GM23338 (cell line): ENCODE measurements around the gene VPS72.

Experiments used
- CREB1 ChIP-seq: fragments of 250-450 bp; sonication (Bioruptor Pico); IDR thresholded peaks from 2 replicates; pipeline ENCODE4 v1.5.0; 2020; ENCODE audit warnings: low read depth, mild to moderate bottlenecking, moderate library complexity
- EZH2 ChIP-seq: fragments of 200-600 bp; sonication (generic); IDR thresholded peaks from one replicate; pipeline ENCODE4 v1.8.0; 2017; ENCODE audit warnings: antibody characterized with exemption, mild to moderate bottlenecking, low read depth; ENCODE audit not compliant: unreplicated experiment
- EZH2phosphoT487 ChIP-seq: fragments of 200-600 bp; sonication (generic); IDR thresholded peaks from one replicate; pipeline ENCODE4 v1.8.1; 2018; ENCODE audit warnings: antibody characterized with exemption; ENCODE audit not compliant: unreplicated experiment
- JUNB ChIP-seq: IDR thresholded peaks from one replicate; pipeline ENCODE4 v1.6.1; 2016; ENCODE audit warnings: antibody characterized with exemption; ENCODE audit not compliant: unreplicated experiment
- NANOG ChIP-seq: IDR thresholded peaks from 2 replicates; pipeline ENCODE4 v1.6.1; 2016; ENCODE audit warnings: antibody characterized with exemption, borderline replicate concordance
- POLR2AphosphoS5 ChIP-seq: IDR thresholded peaks from 2 replicates; pipeline ENCODE4 v1.6.1; 2016; ENCODE audit warnings: antibody characterized with exemption, low read depth
- REST ChIP-seq: IDR thresholded peaks from one replicate; pipeline ENCODE4 v1.6.1; 2018; ENCODE audit warnings: antibody characterized with exemption; ENCODE audit not compliant: unreplicated experiment
- STAT1 ChIP-seq: IDR thresholded peaks from one replicate; pipeline ENCODE4 v1.6.1; 2016; ENCODE audit warnings: antibody characterized with exemption; ENCODE audit not compliant: unreplicated experiment
- ZNF114 ChIP-seq: fragments of 250-450 bp; sonication (Bioruptor Pico); IDR thresholded peaks from 2 replicates; pipeline ENCODE4 v1.5.0; 2020; ENCODE audit warnings: mild to moderate bottlenecking, moderate library complexity
- ZNF331 ChIP-seq: fragments of 250-450 bp; sonication (Bioruptor Pico); IDR thresholded peaks from 2 replicates; pipeline ENCODE4 v1.5.0; 2020; ENCODE audit warnings: low read depth, mild to moderate bottlenecking, moderate library complexity
- TF ChIP-seq, protein P1 (sequence below), 2 experiments: fragments of 200-600 bp in 1 of 2; sonication (generic) in 1 of 2; conservative IDR thresholded peaks; 2 replicates each; pipeline versions ENCODE4 v1.5.1 to v1.6.1; 2016 to 2017; ENCODE audit warnings: antibody characterized with exemption in 2 of 2, low read depth in 2 of 2, mild to moderate bottlenecking in 2 of 2, moderate library complexity in 1 of 2
- TF ChIP-seq, protein P2 (sequence below): IDR thresholded peaks from 2 replicates; pipeline ENCODE4 v1.6.1; 2016; ENCODE audit warnings: antibody characterized with exemption

- TF ChIP-seq, protein P1, sequence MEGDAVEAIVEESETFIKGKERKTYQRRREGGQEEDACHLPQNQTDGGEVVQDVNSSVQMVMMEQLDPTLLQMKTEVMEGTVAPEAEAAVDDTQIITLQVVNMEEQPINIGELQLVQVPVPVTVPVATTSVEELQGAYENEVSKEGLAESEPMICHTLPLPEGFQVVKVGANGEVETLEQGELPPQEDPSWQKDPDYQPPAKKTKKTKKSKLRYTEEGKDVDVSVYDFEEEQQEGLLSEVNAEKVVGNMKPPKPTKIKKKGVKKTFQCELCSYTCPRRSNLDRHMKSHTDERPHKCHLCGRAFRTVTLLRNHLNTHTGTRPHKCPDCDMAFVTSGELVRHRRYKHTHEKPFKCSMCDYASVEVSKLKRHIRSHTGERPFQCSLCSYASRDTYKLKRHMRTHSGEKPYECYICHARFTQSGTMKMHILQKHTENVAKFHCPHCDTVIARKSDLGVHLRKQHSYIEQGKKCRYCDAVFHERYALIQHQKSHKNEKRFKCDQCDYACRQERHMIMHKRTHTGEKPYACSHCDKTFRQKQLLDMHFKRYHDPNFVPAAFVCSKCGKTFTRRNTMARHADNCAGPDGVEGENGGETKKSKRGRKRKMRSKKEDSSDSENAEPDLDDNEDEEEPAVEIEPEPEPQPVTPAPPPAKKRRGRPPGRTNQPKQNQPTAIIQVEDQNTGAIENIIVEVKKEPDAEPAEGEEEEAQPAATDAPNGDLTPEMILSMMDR (conservative IDR thresholded peaks at IDR 0.05; ENCODE audit: low read depth in 2 of 2): no peak
- no peak for TF ChIP-seq POLR2AphosphoS5
- no peak for TF ChIP-seq EZH2
- no peak for TF ChIP-seq CREB1
- no peak for TF ChIP-seq EZH2phosphoT487
- no peak for TF ChIP-seq REST
- TF ChIP-seq STAT1: no peak
- TF ChIP-seq JUNB: no peak
- TF ChIP-seq, protein P2, sequence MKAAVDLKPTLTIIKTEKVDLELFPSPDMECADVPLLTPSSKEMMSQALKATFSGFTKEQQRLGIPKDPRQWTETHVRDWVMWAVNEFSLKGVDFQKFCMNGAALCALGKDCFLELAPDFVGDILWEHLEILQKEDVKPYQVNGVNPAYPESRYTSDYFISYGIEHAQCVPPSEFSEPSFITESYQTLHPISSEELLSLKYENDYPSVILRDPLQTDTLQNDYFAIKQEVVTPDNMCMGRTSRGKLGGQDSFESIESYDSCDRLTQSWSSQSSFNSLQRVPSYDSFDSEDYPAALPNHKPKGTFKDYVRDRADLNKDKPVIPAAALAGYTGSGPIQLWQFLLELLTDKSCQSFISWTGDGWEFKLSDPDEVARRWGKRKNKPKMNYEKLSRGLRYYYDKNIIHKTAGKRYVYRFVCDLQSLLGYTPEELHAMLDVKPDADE: no peak
- no peak for TF ChIP-seq ZNF331 (CRISPR knock-in tag)
- TF ChIP-seq NANOG: no peak
- no peak for TF ChIP-seq ZNF114
These were observed 31.7 kb downstream of the VPS72 start for GRCh38 chr1:151158326-151158725.
